Ascending aorta (tissue), 2 donors: ENCODE measurements around the gene AHNAK. TPM values are rescaled to one million over a fixed set of nuclear protein-coding genes. Genes with fewer than 3 reads are reported as not detected.
"Not testable (repeated sequence)": the region's sequence is repeated elsewhere in the genome, so short reads cannot be mapped to it uniquely, and the experiment has no call there.

Experiments
- DNase-seq, 2 donors: peaks; one replicate each; pipeline ENCODE4 v3.0.0-alpha.2; 2019; ENCODE audit warnings: low spot score in 2 of 2
- H3K27ac ChIP-seq, 2 donors: fragments of 200-600 bp; sonication (generic); one replicate each; pipeline ENCODE4 v1.5.1; 2016 to 2017; ENCODE audit warnings: mild to moderate bottlenecking in 1 of 2
- H3K27me3 ChIP-seq: fragments of 200-600 bp; sonication (generic); one replicate; pipeline ENCODE4 v1.5.1; 2017
- H3K36me3 ChIP-seq, 2 donors: fragments of 200-600 bp; sonication (generic); one replicate each; pipeline ENCODE4 v1.5.1; 2016
- H3K4me1 ChIP-seq, 2 donors: fragments of 200-600 bp; sonication (generic); one replicate each; pipeline ENCODE4 v1.5.1; 2016 to 2017; ENCODE audit warnings: mild to moderate bottlenecking in 1 of 2
- H3K4me3 ChIP-seq, 2 donors: fragments of 200-600 bp; sonication (generic); one replicate each; pipeline ENCODE4 v1.5.1; 2016 to 2017; ENCODE audit warnings: mild to moderate bottlenecking in 1 of 2
- H3K9me3 ChIP-seq, 2 donors: fragments of 200-600 bp; sonication (generic); one replicate each; pipeline ENCODE4 v1.5.1; 2016
- intact Hi-C: fragments of 100-400 bp; cut with DNase I; formaldehyde crosslinking; loops from one replicate; pipeline ENCODE4 v1.15.1; 2023
- total RNA-seq: library from RNA; depleted of rRNA; stranded (reverse); fragments of >200 nt; gene quantifications from one replicate; pipeline ENCODE4 v1.1.0, GENCODE V29; 2016
- TF ChIP-seq, protein P1 (sequence below), 3 experiments: fragments of 200-600 bp in 2 of 3; fragments of 450-650 bp in 1 of 3; sonication (generic) in 2 of 3; IDR thresholded peaks; one replicate each; pipeline ENCODE4 v1.5.1; 2016 to 2019; ENCODE audit warnings: antibody characterized with exemption in 3 of 3, mild to moderate bottlenecking in 1 of 3, moderate library complexity in 1 of 3

The AHNAK gene
- total RNA-seq, 1 donor from 2014 or later: 718 TPM

DNA sequence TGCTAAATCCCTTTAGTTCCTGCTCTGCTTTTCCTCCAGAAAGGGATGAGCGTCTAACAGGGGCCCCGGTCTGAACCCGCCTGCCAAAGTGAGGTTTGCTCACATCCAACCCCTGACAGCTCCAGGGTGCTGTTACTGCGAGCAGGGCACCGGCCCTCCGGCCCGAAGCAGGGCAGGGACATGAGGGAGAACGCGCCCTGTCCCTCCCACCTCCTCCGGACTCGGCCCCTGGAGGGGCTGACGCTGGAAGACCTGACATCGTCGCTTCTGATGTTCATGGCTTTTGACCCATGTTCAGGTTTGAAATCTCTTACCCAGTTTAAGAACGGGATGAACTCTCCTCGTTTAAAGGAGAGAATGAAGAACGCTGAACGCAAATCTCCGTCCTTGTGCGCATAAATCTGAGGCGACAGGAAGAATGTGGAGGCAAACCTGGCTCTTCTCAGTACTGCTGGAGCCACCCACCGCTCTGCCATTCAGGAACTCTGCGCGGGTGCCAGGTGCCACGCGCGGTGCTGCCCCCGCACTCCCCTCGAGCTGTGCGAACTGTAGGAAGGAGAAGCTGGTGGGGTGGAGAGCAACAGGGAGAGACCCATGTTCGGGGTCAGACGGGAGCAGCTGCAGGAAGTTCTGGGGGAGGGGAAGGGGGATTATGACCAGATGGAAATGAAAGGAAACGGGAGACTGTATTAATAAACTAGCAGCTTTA is 27.9 kb upstream of the AHNAK start:
- Histone ChIP-seq H3K27ac (peak overlapping the region; percentile 89), H3K9me3 (no peaks in the 10 kb centered on the region), H3K4me3 (peak overlapping the region; percentile 66 to 78), H3K36me3 (peaks cover 29 to 56% of the 10 kb centered on the region in 2 donors), H3K27me3 (no peaks in the 10 kb centered on the region), H3K4me1 (peaks cover 10 to 15% of the 10 kb centered on the region in 2 donors)
- intact Hi-C loops: loop anchor here (1.0 kb wide), 1 partner anchor 17 kb away; the partner anchor contains the start of gene TUT1
- TF ChIP-seq, protein P1, sequence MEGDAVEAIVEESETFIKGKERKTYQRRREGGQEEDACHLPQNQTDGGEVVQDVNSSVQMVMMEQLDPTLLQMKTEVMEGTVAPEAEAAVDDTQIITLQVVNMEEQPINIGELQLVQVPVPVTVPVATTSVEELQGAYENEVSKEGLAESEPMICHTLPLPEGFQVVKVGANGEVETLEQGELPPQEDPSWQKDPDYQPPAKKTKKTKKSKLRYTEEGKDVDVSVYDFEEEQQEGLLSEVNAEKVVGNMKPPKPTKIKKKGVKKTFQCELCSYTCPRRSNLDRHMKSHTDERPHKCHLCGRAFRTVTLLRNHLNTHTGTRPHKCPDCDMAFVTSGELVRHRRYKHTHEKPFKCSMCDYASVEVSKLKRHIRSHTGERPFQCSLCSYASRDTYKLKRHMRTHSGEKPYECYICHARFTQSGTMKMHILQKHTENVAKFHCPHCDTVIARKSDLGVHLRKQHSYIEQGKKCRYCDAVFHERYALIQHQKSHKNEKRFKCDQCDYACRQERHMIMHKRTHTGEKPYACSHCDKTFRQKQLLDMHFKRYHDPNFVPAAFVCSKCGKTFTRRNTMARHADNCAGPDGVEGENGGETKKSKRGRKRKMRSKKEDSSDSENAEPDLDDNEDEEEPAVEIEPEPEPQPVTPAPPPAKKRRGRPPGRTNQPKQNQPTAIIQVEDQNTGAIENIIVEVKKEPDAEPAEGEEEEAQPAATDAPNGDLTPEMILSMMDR (IDR thresholded peaks at IDR 0.05): no peak
- DNase-seq: no peak

DNA sequence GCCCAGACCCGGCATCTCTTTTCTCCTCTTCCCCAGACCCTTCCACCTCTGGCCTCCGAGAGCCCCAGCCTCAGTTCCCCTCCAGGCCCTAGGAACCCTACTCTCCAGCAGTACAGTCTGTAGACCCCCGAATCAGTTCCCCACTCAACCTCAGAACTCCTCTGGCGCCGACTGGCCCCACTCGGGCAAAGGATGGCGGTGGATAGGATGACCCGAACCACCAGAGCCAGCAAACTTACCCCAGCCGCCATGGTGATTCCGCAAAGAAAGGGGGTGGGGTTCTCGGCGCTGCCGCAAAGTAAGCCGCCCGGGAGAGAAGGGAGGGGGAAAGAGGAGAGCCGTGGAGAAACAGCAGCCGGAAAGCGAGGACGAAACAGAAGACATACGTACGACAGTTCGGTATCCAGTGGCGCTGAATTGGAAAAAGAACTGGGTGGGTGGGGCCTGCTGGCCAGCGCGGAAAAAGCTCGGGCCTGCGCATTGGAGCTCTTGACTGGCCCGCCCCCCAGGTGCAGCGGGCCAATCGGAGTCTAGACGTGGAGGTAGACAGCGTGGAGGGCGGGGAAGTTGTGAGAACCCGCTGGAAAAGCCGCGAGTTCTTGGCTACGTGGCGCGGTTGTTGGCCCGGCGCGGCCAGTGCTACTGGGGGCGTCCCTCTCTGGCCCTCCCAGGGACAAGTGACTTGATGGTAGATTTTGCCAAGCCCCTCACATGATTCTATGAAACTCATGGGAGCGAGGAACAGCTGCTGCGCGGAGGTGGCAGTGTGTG is 27.2 kb upstream of the AHNAK start, which contains the start of gene EEF1G:
TSS of gene EEF1G (minus strand) at position 300 of the 771 bp plus-strand sequence. CDS start at position 251, 49 bp downstream.
- TF ChIP-seq, protein P1 (IDR thresholded peaks at IDR 0.05): no peak
- Histone ChIP-seq H3K27ac (peak within 1 kb of the TSS; percentile 89), H3K36me3 (peaks cover 36 to 59% of the 10 kb centered on the region in 2 donors), H3K4me3 (peak within 1 kb of the TSS; percentile 78 to 89), H3K4me1 (peaks cover 10 to 15% of the 10 kb centered on the region in 2 donors), H3K27me3 (no peaks in the 10 kb centered on the region), H3K9me3 (no peaks in the 10 kb centered on the region)
- intact Hi-C loops: loop anchor here (1.0 kb wide), 1 partner anchor 18 kb away; the partner anchor contains the start of gene TUT1
- DNase-seq: peak; percentile 98 to 100

DNA sequence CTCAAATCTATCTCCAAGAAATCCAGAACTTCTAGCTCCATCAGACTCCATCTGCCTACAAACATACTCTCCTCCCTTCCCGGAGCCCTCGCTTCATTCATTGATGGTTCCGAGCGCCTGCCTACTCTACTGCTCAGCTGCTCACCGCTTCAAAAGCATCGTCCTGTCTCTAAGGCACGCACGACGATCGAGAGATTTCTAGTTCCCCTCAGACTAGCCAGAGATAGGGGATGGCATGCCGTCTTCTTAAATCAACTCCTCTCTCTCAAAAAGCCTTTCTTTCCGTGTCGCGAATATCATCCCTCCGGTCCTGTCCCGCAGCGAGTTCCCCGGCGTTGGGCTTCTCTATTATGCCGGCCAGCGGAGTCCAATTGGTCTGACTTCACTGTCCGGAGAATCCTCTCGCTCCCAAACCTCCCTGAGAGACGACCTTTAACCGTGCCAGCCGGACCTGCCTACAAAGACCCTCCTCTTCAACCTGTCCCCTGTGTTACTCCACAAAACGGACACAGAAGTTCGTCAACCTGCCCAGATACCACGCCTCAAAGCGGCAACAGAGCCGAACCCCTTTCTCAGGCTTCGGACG is 26.5 kb upstream of the AHNAK start:
- no peaks in the 10 kb centered on the region for H3K9me3 ChIP-seq
- no peaks in the 10 kb centered on the region for H3K27me3 ChIP-seq
- H3K36me3 ChIP-seq: peaks cover 42 to 59% of the 10 kb centered on the region in 2 donors
- DNase-seq: no peak
- intact Hi-C loops: no loop called here
- H3K4me1 ChIP-seq: peaks cover 10 to 15% of the 10 kb centered on the region in 2 donors
- TF ChIP-seq, protein P1 (IDR thresholded peaks at IDR 0.05): no peak
- H3K27ac ChIP-seq: peak overlapping the region; percentile 58 to 79
- H3K4me3 ChIP-seq: peak overlapping the region; percentile 75 to 89

DNA sequence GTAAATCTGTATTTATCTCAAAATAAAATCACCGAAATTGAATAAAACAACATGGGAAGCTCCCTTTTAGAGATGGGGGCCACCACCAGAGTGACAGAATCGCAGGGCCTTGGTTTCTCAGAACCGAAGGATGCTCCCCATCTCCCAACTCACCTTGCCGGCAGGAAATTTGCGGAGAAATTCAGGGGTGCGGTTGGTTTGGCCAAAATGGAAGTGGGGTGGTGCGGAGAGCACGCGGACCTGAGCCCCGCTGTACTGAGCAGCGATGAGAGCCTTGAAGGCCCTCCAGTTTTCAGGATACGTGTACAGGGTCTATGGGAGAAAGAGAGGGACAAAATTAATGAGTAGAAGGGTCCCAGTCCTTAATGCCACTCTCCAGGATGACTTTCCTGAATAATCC is 25.8 kb upstream of the AHNAK start:
- intact Hi-C loops: no loop called here
- Histone ChIP-seq H3K4me3 (peak overlapping the region; percentile 75 to 89), H3K9me3 (no peaks in the 10 kb centered on the region), H3K4me1 (peaks cover 10 to 15% of the 10 kb centered on the region in 2 donors), H3K27ac (peak overlapping the region; percentile 58 to 79), H3K36me3 (peaks cover 48 to 62% of the 10 kb centered on the region in 2 donors), H3K27me3 (no peaks in the 10 kb centered on the region)
- TF ChIP-seq, protein P1 (IDR thresholded peaks at IDR 0.05): no peak
- DNase-seq: no peak

DNA sequence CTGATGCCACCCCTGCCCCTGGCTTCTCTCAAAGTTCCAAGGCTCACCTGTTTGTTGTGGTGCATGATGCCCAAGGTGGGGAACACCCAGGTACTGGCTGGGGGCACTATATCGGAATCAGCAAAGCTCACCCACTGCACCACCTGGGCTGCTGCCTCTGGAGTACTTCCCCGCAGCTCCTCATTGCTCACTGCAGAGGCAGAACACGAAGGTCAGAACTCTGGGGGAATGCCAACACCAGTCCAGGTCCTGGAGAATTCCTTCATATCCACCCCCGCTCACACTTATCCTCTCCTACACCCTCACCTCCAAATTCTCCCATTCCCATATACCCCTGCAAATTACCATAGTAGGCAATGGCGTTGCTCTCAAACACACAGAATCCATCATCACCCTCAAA is 24.9 kb upstream of the AHNAK start:
- H3K27ac ChIP-seq, intact Hi-C loops, H3K4me3 ChIP-seq, H3K9me3 ChIP-seq, H3K27me3 ChIP-seq, DNase-seq: not testable (repeated sequence)
- H3K4me1 ChIP-seq: peaks cover 10 to 15% of the 10 kb centered on the region in 2 donors
- peaks cover 53 to 66% of the 10 kb centered on the region in 2 donors for H3K36me3 ChIP-seq

DNA sequence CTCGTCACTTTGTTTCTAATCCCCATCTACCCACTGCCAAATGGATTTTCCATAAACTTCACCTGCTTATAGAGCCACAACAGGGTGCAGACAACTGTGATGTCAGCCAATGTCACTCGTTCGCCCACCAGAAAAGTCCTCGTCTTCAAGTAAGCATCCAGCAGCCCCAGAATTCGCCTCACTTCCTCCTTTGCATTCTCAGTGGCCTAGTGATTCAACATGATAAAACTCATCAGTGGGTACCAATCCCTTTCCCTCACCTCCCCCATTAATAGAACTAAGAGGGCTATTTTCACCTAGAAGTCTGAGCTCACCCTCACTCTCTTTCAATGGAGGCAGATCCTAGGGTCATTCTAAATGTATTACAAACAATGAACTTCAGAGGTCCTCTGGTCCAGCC is 24.3 kb upstream of the AHNAK start:
- H3K27ac ChIP-seq, intact Hi-C loops: not testable (repeated sequence)

More for the DNA sequence above, 24.3 kb upstream of the AHNAK start:
- Histone ChIP-seq H3K4me1 (peaks cover 10 to 15% of the 10 kb centered on the region in 2 donors), H3K36me3 (peaks cover 59 to 66% of the 10 kb centered on the region in 2 donors)
- not testable (repeated sequence) for DNase-seq, H3K4me3 ChIP-seq, H3K27me3 ChIP-seq, H3K9me3 ChIP-seq
